ENCODE measurements around the gene BICC1. TPM values are rescaled to one million over a fixed set of nuclear protein-coding genes. Genes with fewer than 3 reads are reported as not detected.

BICC1 gene
- total and polyA plus RNA-seq, 2 of the 8 experiments (the other 6 are each of a cell fraction or from before 2014, with no cell fraction given): 0.20 to 0.73 TPM

DNA sequence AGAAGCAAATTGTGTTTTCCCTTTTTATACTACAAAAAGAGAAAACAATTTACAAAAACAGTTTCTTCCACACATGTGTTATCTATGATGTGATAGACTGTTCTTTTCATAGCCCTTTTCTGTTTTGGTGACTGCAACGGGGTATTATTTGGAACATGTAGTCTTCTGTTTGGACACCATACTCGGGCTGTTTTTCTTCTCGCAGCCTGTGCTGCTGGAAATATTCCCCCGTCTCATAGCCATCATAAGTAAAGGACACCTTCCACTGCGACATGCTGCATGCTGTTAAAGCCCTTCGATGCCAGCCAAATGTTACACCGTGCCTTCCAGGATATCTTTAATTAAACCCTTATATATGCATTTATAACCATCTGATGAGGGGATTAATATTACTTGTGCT is 222.4 kb downstream of the BICC1 start (continued):
- TF ChIP-seq RXRA (IDR thresholded peaks at IDR 0.05; ENCODE audit: insufficient read depth, low read depth, low read length) (no peak), POU5F1 (IDR thresholded peaks at IDR 0.05; ENCODE audit: low read depth, low read length) (no peak), PHF8 (conservative IDR thresholded peaks at IDR 0.05; ENCODE audit: low read depth, low read length) (no peak)
- TF ChIP-seq, protein P1, sequence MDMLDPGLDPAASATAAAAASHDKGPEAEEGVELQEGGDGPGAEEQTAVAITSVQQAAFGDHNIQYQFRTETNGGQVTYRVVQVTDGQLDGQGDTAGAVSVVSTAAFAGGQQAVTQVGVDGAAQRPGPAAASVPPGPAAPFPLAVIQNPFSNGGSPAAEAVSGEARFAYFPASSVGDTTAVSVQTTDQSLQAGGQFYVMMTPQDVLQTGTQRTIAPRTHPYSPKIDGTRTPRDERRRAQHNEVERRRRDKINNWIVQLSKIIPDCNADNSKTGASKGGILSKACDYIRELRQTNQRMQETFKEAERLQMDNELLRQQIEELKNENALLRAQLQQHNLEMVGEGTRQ (IDR thresholded peaks at IDR 0.05; ENCODE audit: low read length): no peak
